IMR-90 (cell line): ENCODE data around the gene PSRC1.

Experiments
- CTCF ChIP-seq: conservative IDR thresholded peaks from 2 replicates; pipeline ENCODE4 v1.5.1; 2012; ENCODE audit warnings: mild to moderate bottlenecking, low read depth, low read length, improper control_type of control experiment
- FOS ChIP-seq: fragments of 150-350 bp; IDR thresholded peaks from 2 replicates; pipeline ENCODE4 v1.6.1; 2016; ENCODE audit warnings: low read depth, low read length
- RCOR1 ChIP-seq: IDR thresholded peaks from 2 replicates; pipeline ENCODE4 v1.6.1; 2012; ENCODE audit warnings: mild to moderate bottlenecking, low read length, improper control_type of control experiment; ENCODE audit not compliant: insufficient replicate concordance
- USF2 ChIP-seq: fragments of 150-350 bp; IDR thresholded peaks from 2 replicates; pipeline ENCODE4 v1.6.1; 2017; ENCODE audit warnings: mild to moderate bottlenecking, antibody characterized with exemption, low read length, low read depth

- TF ChIP-seq CTCF = no peak
- no peak for TF ChIP-seq RCOR1
- no peak for TF ChIP-seq FOS
- no peak for TF ChIP-seq USF2
These were observed 44.6 kb downstream of the PSRC1 start for GRCh38 chr1:109238382-109238781.
